Esophagus muscularis mucosa (tissue), 4 donors: ENCODE measurements around the gene PHACTR1. TPM values are rescaled to one million over a fixed set of nuclear protein-coding genes. Genes with fewer than 3 reads are reported as not detected.

Source experiments
- DNase-seq: peaks from one replicate; pipeline ENCODE4 v3.0.0-alpha.2; 2017; ENCODE audit errors: extremely low spot score
- H3K27ac ChIP-seq, 4 donors: fragments of 200-600 bp; sonication (generic); replicated peaks in 1 of 4; 1 replicate in 3 of 4; 2 replicates in 1 of 4; pipeline ENCODE4 v1.5.1; 2016 to 2019; ENCODE audit warnings: mild to moderate bottlenecking in 1 of 4
- H3K27me3 ChIP-seq, 4 donors: fragments of 200-600 bp; sonication (generic); one replicate each; pipeline versions ENCODE4 v1.5.1 to v1.6.0; 2016 to 2019
- H3K36me3 ChIP-seq, 4 donors: fragments of 200-600 bp; sonication (generic); one replicate each; pipeline ENCODE4 v1.5.1; 2016 to 2019
- H3K4me1 ChIP-seq, 4 donors: fragments of 200-600 bp; sonication (generic); one replicate each; pipeline ENCODE4 v1.5.1; 2016 to 2019
- H3K4me3 ChIP-seq, 4 donors: fragments of 200-600 bp; sonication (generic); 1 replicate in 2 of 4; 2 replicates in 2 of 4; pipeline ENCODE4 v1.5.1; 2016 to 2019; ENCODE audit warnings: mild to moderate bottlenecking in 4 of 4, moderate library complexity in 1 of 4
- H3K9me3 ChIP-seq, 4 donors: fragments of 200-600 bp; sonication (generic); 1 replicate in 3 of 4; 2 replicates in 1 of 4; pipeline ENCODE4 v1.5.1; 2016 to 2019
- CTCF ChIP-seq, 3 experiments: fragments of 200-600 bp in 2 of 3; fragments of 450-650 bp in 1 of 3; sonication (generic) in 2 of 3; IDR thresholded peaks; one replicate each; pipeline ENCODE4 v1.5.1; 2017 to 2019; ENCODE audit warnings: antibody characterized with exemption in 3 of 3, mild to moderate bottlenecking in 2 of 3, moderate library complexity in 1 of 3
- EP300 ChIP-seq: sonication (generic); formaldehyde crosslinking; IDR thresholded peaks from one replicate; pipeline ENCODE4 v1.6.1; 2017; ENCODE audit warnings: antibody characterized with exemption
- POLR2A ChIP-seq: fragments of 450-650 bp; IDR thresholded peaks from one replicate; pipeline ENCODE4 v1.6.1; 2017; ENCODE audit warnings: antibody characterized with exemption, moderate library complexity, mild to moderate bottlenecking, low read depth
- POLR2AphosphoS5 ChIP-seq, 2 donors: sonication (generic); formaldehyde crosslinking; IDR thresholded peaks; one replicate each; pipeline ENCODE4 v1.6.1; 2017; ENCODE audit warnings: antibody characterized with exemption in 2 of 2
- WGBS: methylation state at CpG from one replicate; pipeline ENCODE4 v1.1.5; 2018; 5-methylcytosine and 5-hydroxymethylcytosine counted together
- intact Hi-C: fragments of 100-400 bp; cut with DNase I; formaldehyde crosslinking; loops from one replicate; pipeline ENCODE4 v1.15.1; 2023
- small RNA-seq, 3 donors: library from RNA; depleted of rRNA; stranded (forward); fragments of <200 nt; gene quantifications; one replicate each; pipeline ENCODE3, GENCODE V24; 2016
- total RNA-seq, 4 donors: library from RNA; depleted of rRNA; stranded (reverse); fragments of >200 nt; gene quantifications; one replicate each; pipeline versions ENCODE4 v1.1.0 to v1.2.1, GENCODE V29; 2016

The PHACTR1 gene
- total RNA-seq, 4 donors from 2014 or later: 0.83 to 4.2 (median 3.1) TPM

DNA sequence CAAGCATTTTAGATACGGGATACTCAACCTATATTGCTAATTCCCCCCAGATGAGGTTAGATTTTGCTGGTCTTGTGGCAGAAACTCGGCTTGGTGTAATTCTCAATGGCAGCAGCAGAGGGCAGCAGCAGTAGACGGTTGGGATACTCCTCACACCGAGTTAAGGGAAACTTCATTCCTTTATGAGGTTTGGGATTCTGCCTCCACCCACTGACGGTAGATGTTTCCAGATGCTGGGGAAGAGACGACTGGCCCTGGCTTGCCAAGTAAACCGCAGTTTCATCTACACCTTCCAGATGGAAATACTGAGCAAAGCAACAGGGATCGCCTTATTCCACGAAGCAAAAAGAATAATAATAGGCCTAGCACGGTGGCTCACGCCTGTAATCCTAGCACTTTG lies 620.0 kb downstream of the PHACTR1 start:
- WGBS: 22% methylated on average over 11 of the region's 11 CpGs
- Histone ChIP-seq H3K4me3 (no peak overlapping the region), H3K4me1 (peaks cover 0 to 6% (median 2%) of the 10 kb centered on the region in 4 donors), H3K9me3 (peaks cover 0 to 4% (median 0%) of the 10 kb centered on the region in 4 donors), H3K36me3 (no peaks in the 10 kb centered on the region), H3K27ac (no peak overlapping the region), H3K27me3 (no peaks in the 10 kb centered on the region)
- DNase-seq: peak; percentile 96
- intact Hi-C loops: loop anchor here (1.0 to 5.0 kb wide), 3 partner anchors 151 to 241 kb away; partner anchors contain the start of gene GFOD1
- TF ChIP-seq POLR2A (no peak), POLR2AphosphoS5 (IDR thresholded peaks at IDR 0.05) (peak; percentile 20 to 61), EP300 (no peak), CTCF (IDR thresholded peaks at IDR 0.05) (peak; percentile 96 to 97 (median 96))

- Histone ChIP-seq H3K9me3 (peaks cover 0 to 13% (median 3%) of the 10 kb centered on the region in 4 donors), H3K27me3 (no peaks in the 10 kb centered on the region)
- intact Hi-C loops: loop anchor here (5.0 kb wide), 2 partner anchors 149 to 239 kb away; partner anchors contain the start of gene GFOD1
Measured at GRCh38 chr6:13338038-13338437, 621.5 kb downstream of the PHACTR1 start.

More at GRCh38 chr6:13338038-13338437, 621.5 kb downstream of the PHACTR1 start:
- Histone ChIP-seq H3K27ac (no peak overlapping the region), H3K4me1 (peaks cover 0 to 6% (median 2%) of the 10 kb centered on the region in 4 donors), H3K36me3 (no peaks in the 10 kb centered on the region), H3K4me3 (no peak overlapping the region)
- DNase-seq: no peak
- WGBS: 85% methylated on average over 5 of the region's 5 CpGs
- TF ChIP-seq EP300: no peak
- TF ChIP-seq CTCF (IDR thresholded peaks at IDR 0.05): no peak
- TF ChIP-seq POLR2AphosphoS5 (IDR thresholded peaks at IDR 0.05): no peak
- TF ChIP-seq POLR2A: no peak

Small RNA genes within 50 kb of the gene (small RNA-seq; reads per million reads assigned to genes)
- gene RNU1-11P: 0 to 0.19 (median 0) reads per million in 3 donors
